SH-SY5Y (cell line): ENCODE data around the gene CHID1.

Experiments
- GATA2 ChIP-seq: IDR thresholded peaks from 2 replicates; pipeline ENCODE4 v1.6.1; 2011; ENCODE audit warnings: mild to moderate bottlenecking, low read depth, low read length
- GATA3 ChIP-seq: IDR thresholded peaks from 2 replicates; pipeline ENCODE4 v1.6.1; 2011; ENCODE audit warnings: low read depth, mild to moderate bottlenecking, low read length, moderate library complexity

- TF ChIP-seq GATA2 (no peak), GATA3 (no peak)
Observed at GRCh38 chr11:827146-827896, 83.3 kb downstream of the CHID1 start.
